SH-SY5Y (cell line): ENCODE measurements around the gene DLG4.
A peak's percentile ranks its signal among the peaks of the same experiment; 100 is the strongest.

Experiments used
- GATA2 ChIP-seq: IDR thresholded peaks from 2 replicates; pipeline ENCODE4 v1.6.1; 2011; ENCODE audit warnings: mild to moderate bottlenecking, low read depth, low read length
- GATA3 ChIP-seq: IDR thresholded peaks from 2 replicates; pipeline ENCODE4 v1.6.1; 2011; ENCODE audit warnings: low read depth, mild to moderate bottlenecking, low read length, moderate library complexity

The DLG4 gene

GRCh38 chr17:7239091-7240027 is 19.7 kb upstream of the DLG4 start, which contains the start of gene PHF23:
Gene PHF23 (minus strand): TSS chr17:7239457. CDS start chr17:7239279, 178 bp downstream.
- TF ChIP-seq GATA3 (no peak), GATA2 (no peak)

DNA sequence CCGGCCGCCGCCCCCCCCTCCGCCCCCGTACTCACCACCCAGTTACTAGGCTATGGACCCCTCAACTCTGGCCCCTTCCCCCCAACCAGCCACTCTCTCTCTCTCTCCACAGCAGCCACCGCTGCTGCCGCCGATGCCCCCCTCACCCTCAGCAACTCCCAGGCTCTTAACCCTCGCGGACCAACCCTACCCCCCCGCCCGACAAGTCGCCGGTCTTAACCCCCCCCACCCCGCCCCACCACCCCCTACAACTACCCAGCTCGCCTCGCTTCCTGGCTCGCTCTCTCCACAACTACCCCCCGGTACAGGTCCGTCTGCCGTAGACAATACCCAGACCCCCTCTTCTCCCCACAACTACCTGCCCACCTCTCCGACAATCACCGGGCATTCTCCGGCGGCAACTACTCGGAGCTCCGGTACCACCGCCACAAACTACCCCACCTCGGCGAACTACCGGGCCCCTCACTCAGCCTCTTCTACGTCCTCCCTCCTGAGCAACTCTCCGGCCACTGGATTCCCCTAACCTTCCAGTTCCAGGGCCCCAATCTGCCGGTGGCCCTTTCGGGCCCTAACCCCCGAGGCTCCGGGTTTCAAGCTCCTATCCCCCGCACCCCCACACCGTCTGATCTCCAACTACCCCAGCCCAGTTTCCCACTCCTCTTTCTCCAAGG is 18.9 kb upstream of the DLG4 start:
- TF ChIP-seq GATA2 (no peak), GATA3 (no peak)

DNA sequence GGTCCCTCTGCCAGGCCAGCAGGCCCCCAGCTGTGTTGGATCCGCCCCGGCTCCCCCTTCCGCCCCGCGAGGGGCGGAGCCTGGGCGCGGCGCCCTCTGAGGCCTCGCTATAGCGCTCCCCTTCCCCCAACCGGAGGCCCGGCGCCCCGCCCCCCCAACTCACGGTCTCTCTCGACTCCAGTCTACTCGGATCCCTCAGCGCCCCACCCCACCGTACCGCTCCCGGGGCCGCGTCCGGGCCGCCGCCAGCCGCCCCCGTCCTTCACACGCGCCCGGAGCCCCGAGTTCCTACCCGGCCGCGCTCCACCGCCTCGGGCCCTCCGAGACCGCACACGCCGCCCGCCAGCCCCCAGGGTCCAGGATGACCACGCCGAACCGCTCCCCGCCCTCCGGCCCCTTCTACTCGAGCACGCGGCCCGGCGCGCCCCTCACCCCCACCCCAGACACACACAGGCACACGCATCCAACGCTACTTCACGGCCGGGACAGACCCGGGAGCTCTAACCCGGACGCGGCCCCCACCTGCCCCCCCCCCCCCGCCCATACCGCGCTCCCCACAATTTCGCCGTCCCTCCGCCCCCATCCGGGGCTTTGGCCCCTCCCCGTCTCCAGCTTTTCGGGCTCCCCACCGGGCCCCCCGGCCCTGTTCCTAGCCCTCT is 18.3 kb upstream of the DLG4 start:
- TF ChIP-seq GATA3 (no peak), GATA2 (no peak)

GRCh38 chr17:7237266-7237760 is 17.7 kb upstream of the DLG4 start:
- TF ChIP-seq GATA3 (no peak), GATA2 (0 out of 2 replicates have a peak, but pooled peaks have one; percentile 19)

DNA sequence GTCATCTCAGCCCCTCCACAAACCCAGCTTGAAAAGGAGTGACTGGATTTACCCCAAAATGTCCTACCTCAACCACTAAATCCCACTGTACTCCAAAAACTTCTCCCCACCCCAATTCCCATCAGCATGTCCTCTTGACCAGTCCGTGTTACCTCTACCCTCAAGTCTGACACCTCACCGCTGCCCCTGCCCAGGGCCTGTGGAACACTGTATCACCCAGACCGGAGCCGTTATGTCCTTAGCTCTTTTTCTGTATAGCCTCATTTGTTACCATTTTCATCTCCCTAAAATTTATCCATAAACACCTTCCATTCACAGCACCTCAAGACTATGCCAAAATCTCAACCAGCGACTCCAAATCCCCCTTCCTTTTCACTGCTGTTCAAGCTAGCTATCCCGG is 17.2 kb upstream of the DLG4 start:
- no peak for TF ChIP-seq GATA2
- no peak for TF ChIP-seq GATA3

DNA sequence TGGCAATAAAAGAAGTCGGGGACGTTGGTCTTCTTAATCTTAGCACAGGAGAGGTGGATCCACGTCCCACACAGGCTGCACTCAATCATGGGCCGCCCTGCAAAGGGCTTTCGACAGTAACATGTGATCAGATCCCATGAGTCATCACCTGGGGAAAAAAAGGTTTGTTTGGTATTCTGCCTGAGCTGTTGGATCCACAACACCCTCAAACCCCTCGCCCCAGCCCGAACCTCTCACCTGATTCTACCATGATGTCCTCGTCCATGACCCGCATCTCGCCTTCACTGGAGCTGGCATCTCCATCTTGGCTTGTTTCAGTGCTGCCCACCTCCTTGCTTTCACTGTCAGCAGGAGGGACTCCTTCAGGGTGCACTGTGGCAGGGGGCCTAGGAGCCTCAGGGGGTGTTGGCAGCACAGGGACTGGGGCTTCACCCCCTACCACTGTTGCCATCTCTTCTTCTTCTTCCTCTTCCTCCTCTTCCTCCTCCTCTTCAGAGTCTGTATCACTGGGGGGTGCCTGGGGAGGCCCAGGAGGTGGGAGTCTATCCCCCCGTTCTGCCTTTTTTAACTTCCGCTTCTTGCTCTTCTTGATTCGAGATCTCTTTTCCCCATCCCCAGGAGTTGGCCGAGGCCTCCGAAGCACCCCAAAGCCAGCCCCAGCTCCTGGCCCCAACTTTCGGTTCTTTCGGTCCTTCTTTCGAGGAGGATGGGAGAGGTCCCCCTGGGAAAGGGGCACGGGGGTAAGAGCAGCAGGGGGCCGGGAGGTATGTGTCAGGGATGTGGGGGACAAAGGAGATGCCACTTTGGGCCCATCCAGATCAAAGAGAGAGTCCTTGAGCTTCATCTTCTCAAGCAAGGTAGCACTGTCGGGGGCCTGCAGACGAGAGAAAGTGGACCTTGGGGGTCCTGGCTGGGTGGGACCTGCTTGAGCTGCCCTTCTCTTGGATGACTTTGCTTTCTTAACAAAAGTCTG is 16.3 kb upstream of the DLG4 start:
- TF ChIP-seq GATA3 = no peak
- TF ChIP-seq GATA2 = no peak

DNA sequence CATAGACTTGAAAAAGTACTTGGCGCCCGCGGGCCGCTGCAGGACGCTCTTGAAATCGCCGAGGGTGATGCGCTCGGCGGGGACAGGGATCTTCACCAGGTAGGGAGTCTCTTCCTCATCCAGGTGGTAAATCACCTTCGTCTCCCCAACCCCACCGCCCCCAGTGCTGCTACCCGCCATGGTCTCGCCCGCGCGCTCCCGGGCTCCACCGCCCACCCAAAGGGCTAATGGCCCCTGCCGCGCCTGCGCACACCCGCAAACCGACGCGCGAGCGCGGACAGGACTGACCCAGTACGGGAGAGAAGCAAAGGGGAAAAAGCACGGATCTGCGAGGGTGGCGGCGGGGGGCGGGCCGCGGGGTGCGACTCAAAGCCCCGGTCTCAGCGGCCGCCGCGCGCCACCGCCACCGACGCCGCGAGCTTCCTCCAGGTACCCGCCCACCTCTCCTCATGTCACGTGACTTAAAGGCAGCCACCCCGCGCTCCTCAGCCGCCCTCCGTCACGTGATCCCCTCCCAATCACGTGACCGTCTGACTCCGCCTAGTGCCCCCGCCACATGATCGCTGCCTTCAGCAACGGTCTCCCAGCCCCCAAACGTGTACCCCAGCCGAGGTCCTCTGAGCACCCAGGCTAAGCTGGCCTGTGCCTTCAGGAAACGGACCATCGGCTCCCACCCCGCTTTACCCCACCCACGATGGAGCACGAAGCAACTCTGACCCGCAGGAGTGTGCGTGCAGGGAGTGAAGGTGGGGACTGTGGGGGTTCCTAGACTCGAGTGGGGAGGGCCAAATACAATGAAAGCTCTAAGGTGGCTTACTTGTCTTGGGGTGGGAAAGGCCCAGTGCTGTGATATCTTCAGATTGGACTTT is 14.7 kb upstream of the DLG4 start, which contains the start of gene DVL2:
DVL2 (minus strand) TSS at position 435 of the 869 bp plus-strand sequence; CDS start at position 180, 255 bp downstream.
- TF ChIP-seq GATA2 = no peak

DNA sequence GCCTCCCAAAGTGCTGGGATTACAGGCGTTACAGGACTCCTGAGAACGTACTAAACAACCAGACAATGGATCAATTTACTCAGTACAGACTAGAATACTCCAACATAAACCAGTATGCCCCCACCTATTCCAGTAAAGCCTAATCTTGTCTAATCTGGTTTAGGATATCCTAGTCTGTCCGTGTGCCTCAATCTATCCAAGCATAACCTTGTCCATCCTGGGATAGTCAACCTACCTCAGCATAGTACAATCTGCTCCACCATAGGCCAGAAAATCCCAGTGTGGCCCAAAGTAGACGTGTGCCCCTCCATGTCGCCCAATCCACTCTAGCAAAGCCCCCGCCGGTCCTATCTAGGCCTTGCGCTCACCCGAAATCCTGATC is 14.1 kb upstream of the DLG4 start:
- TF ChIP-seq GATA3 (no peak), GATA2 (no peak)

DNA sequence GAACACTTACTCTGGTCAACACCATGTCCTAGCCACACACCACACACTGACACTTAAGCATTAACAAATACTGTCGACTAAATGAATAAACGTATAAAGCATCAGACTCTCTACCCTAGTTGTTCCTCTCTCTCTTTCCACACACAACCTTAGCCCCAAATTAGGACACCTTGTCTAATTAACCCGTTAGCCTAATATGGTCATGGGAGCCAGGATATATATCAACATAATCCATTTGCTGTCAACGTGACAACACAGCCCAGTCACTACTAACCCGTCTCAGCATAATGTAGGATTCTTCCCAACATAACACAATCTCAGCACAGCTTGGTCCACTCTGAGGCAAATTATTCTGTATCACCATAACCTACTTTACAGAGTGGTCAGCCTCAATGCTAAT is 12.5 kb upstream of the DLG4 start:
- TF ChIP-seq GATA3 (no peak), GATA2 (no peak)

GRCh38 chr17:7229504-7229903 is 9.9 kb upstream of the DLG4 start:
- TF ChIP-seq GATA2 (no peak), GATA3 (no peak)

DNA sequence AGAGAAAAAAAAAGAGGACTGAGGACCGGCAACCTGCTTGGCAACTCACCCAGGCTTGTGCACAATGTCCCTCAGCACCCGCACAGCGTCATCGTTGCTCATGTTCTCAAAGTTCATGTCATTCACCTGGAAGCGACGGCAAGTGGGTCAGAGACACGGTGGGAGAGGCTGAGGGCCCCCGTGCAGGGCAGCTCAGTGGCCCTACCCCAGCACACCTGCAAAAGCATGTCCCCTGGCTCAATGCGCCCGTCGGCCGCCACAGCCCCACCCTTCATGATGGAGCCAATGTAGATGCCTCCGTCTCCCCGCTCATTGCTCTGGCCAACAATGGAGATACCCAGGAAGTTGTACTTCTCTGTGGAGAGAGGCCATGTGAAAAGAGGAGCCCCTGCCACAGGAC is 9.3 kb upstream of the DLG4 start:
- TF ChIP-seq GATA2 = no peak
- no peak for TF ChIP-seq GATA3
